ENCODE measurements around the gene NKX6-2.

Gene NKX6-2

GRCh38 chr10:132738454-132739224, 47.3 kb downstream of the NKX6-2 start:
- CTCF ChIA-PET, result no interaction called here
- POLR2A ChIA-PET, result no interaction called here
- TF ChIP-seq SP1 (IDR thresholded peaks at IDR 0.05) (no peak), HDGF (IDR thresholded peaks at IDR 0.05; ENCODE audit: borderline replicate concordance) (no peak), TARDBP (IDR thresholded peaks at IDR 0.05) (no peak), ZNF384 (IDR thresholded peaks at IDR 0.05) (no peak), BHLHE40 (IDR thresholded peaks at IDR 0.05; ENCODE audit: borderline replicate concordance) (no peak)
- DNase-seq (ENCODE audit: extremely low spot score), result no peak

GRCh38 chr10:132737390-132738048, 48.4 kb downstream of the NKX6-2 start:
- CTCF ChIA-PET, result no interaction called here

GRCh38 chr10:132735923-132736391, 50.0 kb downstream of the NKX6-2 start:
- CTCF ChIA-PET, result interaction anchor here (0.6 kb wide), 1 partner anchor 69 kb away, joined by 3 read pairs; no protein-coding TSS in a partner anchor
- POLR2A ChIA-PET, result no interaction called here
- no peak for DNase-seq (ENCODE audit: extremely low spot score)

More at GRCh38 chr10:132737390-132738048, 48.4 kb downstream of the NKX6-2 start:
- POLR2A ChIA-PET, result no interaction called here
- DNase-seq (ENCODE audit: extremely low spot score), result no peak
- TF ChIP-seq SUZ12 (IDR thresholded peaks at IDR 0.05) (no peak), CTBP1 (IDR thresholded peaks at IDR 0.05; ENCODE audit: borderline replicate concordance) (no peak), NFRKB (IDR thresholded peaks at IDR 0.05) (no peak), TARDBP (IDR thresholded peaks at IDR 0.05) (no peak), FOXK2 (IDR thresholded peaks at IDR 0.05) (no peak), LEF1 (IDR thresholded peaks at IDR 0.05; ENCODE audit: borderline replicate concordance) (no peak), FOXM1 (IDR thresholded peaks at IDR 0.05; ENCODE audit: borderline replicate concordance) (no peak), HDGF (IDR thresholded peaks at IDR 0.05; ENCODE audit: borderline replicate concordance) (no peak), SP1 (IDR thresholded peaks at IDR 0.05) (no peak), BHLHE40 (IDR thresholded peaks at IDR 0.05; ENCODE audit: borderline replicate concordance) (no peak), ARNT (IDR thresholded peaks at IDR 0.05) (no peak), L3MBTL2 (conservative IDR thresholded peaks at IDR 0.05) (no peak), FOXA1 (IDR thresholded peaks at IDR 0.05) (no peak), ELF4 (IDR thresholded peaks at IDR 0.05) (no peak), ZNF384 (IDR thresholded peaks at IDR 0.05) (no peak), PKNOX1 (IDR thresholded peaks at IDR 0.05) (no peak)

GRCh38 chr10:132735341-132735775, 50.6 kb downstream of the NKX6-2 start:
- POLR2A ChIA-PET, result no interaction called here
- CTCF ChIA-PET, result no interaction called here

More at GRCh38 chr10:132735923-132736391, 50.0 kb downstream of the NKX6-2 start:
- TF ChIP-seq SUZ12 (IDR thresholded peaks at IDR 0.05) (no peak), HDGF (IDR thresholded peaks at IDR 0.05; ENCODE audit: borderline replicate concordance) (no peak), PKNOX1 (IDR thresholded peaks at IDR 0.05) (no peak), CTBP1 (IDR thresholded peaks at IDR 0.05; ENCODE audit: borderline replicate concordance) (no peak), ZNF384 (IDR thresholded peaks at IDR 0.05) (no peak), NFRKB (IDR thresholded peaks at IDR 0.05) (no peak), BHLHE40 (IDR thresholded peaks at IDR 0.05; ENCODE audit: borderline replicate concordance) (no peak)

GRCh38 chr10:132733926-132734325, 52.0 kb downstream of the NKX6-2 start:
- DNase-seq (ENCODE audit: extremely low spot score), result no peak
- TF ChIP-seq BHLHE40 (IDR thresholded peaks at IDR 0.05; ENCODE audit: borderline replicate concordance) (no peak), FOXK2 (IDR thresholded peaks at IDR 0.05) (no peak), ZNF384 (IDR thresholded peaks at IDR 0.05) (no peak), CTBP1 (IDR thresholded peaks at IDR 0.05; ENCODE audit: borderline replicate concordance) (no peak)
- POLR2A ChIA-PET, result no interaction called here
- CTCF ChIA-PET, result no interaction called here

More at GRCh38 chr10:132735341-132735775, 50.6 kb downstream of the NKX6-2 start:
- no peak for DNase-seq (ENCODE audit: extremely low spot score)
- TF ChIP-seq ELF4 (IDR thresholded peaks at IDR 0.05) (no peak), FOXA1 (IDR thresholded peaks at IDR 0.05) (no peak), SUZ12 (IDR thresholded peaks at IDR 0.05) (no peak), BHLHE40 (IDR thresholded peaks at IDR 0.05; ENCODE audit: borderline replicate concordance) (no peak), SP1 (IDR thresholded peaks at IDR 0.05) (no peak), LEF1 (IDR thresholded peaks at IDR 0.05; ENCODE audit: borderline replicate concordance) (no peak)

Data from HEK293T (cell line).